ENCODE results near the gene SLC9A9.

GRCh38 chr3:143700431-143700975 lies 147.8 kb downstream of the SLC9A9 start:
- TF ChIP-seq CTCF (IDR thresholded peaks at IDR 0.05), result no peak
- no peak for TF ChIP-seq POLR2A (IDR thresholded peaks at IDR 0.05)

Data from prostate gland (tissue), 2 donors.